ENCODE results near the gene MAPK8.

GRCh38 chr10:48332166-48332870 lies 25.8 kb downstream of the MAPK8 start:
- TF ChIP-seq YY1 (IDR thresholded peaks at IDR 0.05; ENCODE audit: low read depth), result no peak
- TF ChIP-seq, protein P1, sequence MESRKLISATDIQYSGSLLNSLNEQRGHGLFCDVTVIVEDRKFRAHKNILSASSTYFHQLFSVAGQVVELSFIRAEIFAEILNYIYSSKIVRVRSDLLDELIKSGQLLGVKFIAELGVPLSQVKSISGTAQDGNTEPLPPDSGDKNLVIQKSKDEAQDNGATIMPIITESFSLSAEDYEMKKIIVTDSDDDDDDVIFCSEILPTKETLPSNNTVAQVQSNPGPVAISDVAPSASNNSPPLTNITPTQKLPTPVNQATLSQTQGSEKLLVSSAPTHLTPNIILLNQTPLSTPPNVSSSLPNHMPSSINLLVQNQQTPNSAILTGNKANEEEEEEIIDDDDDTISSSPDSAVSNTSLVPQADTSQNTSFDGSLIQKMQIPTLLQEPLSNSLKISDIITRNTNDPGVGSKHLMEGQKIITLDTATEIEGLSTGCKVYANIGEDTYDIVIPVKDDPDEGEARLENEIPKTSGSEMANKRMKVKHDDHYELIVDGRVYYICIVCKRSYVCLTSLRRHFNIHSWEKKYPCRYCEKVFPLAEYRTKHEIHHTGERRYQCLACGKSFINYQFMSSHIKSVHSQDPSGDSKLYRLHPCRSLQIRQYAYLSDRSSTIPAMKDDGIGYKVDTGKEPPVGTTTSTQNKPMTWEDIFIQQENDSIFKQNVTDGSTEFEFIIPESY (IDR thresholded peaks at IDR 0.05; ENCODE audit: borderline replicate concordance, low read depth), result no peak
- TF ChIP-seq USF2 (IDR thresholded peaks at IDR 0.05; ENCODE audit: borderline replicate concordance, low read depth, low read length), result no peak
- no peak for TF ChIP-seq RAD21 (IDR thresholded peaks at IDR 0.05; ENCODE audit: low read length)
- no peak for TF ChIP-seq SMC3 (IDR thresholded peaks at IDR 0.05; ENCODE audit: low read depth, low read length)
- no peak for TF ChIP-seq MXI1 (IDR thresholded peaks at IDR 0.05; ENCODE audit: low read depth, low read length)
- no peak for TF ChIP-seq JUND (IDR thresholded peaks at IDR 0.05)
- no peak for TF ChIP-seq CTCF (IDR thresholded peaks at IDR 0.05)
